GM18526 (cell line): Measurements from ENCODE around the gene TSPAN18.

ENCODE experiments used
- POLR2A ChIP-seq: IDR thresholded peaks from 3 replicates; pipeline ENCODE4 v1.6.1; 2011; ENCODE audit not compliant: insufficient read length; ENCODE audit errors: extremely low read depth

The TSPAN18 gene

GRCh38 chr11:44942029-44942955 lies 215.5 kb downstream of the TSPAN18 start:
- no peak for TF ChIP-seq POLR2A

- TF ChIP-seq POLR2A = no peak
Observed at GRCh38 chr11:44943118-44943517, 216.4 kb downstream of the TSPAN18 start.

DNA sequence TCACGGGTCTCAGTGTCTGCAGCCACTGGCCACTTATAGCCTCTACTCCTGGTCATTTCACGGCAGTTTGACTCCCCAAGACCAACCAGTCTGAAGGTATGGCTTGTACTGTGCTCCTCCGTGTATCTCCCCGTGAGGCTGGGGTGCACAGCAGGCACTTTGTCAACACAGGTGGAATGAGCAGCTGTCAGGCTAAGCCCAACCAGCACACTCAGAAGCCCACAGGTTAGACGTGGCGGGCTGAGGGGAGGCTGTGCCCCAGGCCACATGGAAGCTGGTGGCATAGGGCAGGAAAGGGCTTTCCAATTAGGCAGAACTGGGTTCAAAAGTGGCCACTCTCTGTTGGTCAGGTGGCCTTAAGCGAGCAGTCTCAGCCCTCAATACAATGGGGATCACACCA lies 216.9 kb downstream of the TSPAN18 start:
- TF ChIP-seq POLR2A = no peak

DNA sequence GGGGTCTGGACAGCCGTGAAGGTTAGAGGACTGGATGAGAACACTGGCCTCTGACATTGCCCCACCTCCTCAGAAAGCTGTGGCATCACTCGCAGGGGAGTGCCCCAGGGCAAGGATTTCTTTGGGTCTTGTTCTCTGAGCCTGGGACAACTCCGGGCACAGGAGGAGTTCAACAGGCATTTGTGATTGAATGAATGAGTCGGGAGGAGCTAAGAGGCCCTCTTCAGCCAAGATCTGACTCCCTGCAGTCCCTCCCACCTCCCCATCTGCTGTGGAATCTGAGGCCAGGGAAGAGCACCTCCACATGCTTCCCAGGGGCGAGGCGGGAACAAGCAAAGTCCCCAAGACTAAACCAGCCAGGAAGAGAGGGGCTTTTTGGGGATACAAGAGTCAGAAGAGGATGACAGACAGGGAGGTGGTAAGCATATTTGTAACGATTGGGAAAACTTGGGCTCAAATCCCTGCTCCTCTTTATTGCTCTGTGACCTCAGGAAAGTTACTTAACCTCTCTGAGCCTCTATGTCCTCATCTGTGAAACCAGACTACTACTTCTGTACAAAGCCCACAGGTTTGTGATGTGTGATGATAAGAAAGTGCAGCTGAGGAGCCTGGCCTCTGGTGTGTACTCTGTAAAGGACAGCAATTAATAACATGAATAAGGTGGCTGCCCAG lies 217.6 kb downstream of the TSPAN18 start:
- no peak for TF ChIP-seq POLR2A

DNA sequence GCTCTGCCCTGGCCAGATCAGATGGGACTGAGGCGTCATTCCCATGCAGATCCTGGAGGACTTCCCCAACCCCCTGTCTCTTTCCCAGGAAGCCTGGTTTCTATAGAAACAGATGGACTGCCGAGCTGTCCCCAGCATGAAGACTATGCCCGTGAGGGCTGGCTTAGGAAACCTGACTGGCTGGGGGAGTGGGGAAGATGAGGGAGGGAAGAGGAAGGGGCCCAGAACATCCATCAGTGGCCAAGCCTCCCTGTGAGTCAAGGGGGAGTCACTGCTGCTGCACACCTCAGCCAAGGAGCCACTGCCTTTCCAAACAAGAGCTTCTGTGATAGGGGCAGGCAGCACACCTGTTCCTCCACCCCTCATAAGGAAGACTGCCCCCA lies 218.1 kb downstream of the TSPAN18 start:
- TF ChIP-seq POLR2A = no peak

DNA sequence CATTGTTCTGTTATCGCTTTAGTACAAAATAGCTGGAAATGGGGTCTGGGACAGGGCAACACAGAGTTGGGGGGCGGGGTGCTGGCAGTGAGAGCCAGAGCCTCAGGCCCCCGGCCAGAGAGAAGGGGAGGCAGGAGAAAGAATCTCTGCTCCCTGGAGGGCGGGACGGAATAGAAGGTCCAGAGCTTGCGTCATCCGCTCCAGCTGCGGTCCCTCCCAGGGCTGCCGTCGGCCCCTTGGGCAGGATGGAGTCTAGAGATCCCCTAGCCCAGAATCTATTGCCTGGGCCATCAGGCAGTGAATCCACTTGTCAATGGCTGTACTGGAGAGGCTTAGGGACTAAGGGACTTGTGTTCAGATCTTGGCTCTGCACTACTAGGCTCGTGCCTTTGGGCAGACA lies 218.9 kb downstream of the TSPAN18 start:
- no peak for TF ChIP-seq POLR2A

DNA sequence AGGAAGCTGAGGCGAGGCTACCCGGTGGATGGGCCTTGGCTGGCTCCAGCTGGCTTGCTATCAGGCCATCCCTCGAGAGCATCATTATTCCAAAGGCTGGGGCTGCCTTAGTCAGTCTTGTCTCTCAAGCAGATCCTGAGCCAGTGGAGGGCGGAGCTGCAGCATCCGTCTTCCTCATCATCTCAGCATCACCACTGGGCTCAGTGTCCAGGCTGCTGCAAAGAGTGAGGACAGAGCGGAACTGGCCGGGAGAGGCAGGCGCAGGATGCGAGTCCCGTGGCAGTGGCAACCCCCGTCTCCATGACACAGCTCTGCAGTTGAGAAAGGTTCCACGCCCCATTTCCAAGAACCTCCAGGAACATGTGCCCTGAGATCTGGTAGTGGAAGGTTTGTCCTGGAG lies 219.5 kb downstream of the TSPAN18 start:
- TF ChIP-seq POLR2A = no peak

DNA sequence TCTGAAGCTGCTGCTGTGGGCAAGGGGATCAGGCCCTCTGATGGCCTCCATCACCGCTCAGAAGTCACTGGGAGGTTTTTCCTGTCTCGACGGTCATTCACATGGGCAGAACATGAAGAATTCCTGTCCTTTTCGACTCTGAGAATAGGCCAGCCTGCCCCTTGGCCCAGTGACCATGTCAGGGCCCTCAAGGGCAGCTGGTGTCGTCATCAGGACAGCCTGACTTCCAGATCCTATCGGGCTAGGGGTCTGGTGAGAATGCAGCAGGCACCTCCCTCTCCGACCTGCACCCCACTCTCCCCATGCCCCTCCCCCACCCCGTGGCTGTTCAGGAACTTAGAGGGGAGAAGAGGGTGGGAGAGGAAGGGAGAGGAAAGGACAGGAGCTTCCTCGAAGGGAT lies 220.4 kb downstream of the TSPAN18 start:
- no peak for TF ChIP-seq POLR2A

DNA sequence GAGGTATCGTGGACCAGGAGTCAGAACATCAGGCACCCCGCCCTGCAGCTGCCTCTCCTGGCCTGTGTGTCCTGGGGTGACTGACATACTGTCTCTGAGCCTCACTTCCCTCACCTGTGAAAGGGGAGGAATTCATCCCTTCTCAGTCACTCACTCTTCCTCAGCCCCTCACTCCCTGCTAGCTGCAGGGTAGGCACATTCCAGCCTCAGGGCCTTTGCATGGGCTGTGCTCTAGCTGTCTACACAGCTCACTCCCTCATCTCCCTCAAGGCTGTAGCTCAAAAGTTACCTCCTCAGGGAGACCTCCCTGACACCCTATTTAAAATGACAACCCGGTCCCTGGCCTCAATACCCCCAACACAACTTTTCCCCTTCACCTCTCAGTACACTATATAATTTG lies 221.4 kb downstream of the TSPAN18 start:
- TF ChIP-seq POLR2A = no peak

DNA sequence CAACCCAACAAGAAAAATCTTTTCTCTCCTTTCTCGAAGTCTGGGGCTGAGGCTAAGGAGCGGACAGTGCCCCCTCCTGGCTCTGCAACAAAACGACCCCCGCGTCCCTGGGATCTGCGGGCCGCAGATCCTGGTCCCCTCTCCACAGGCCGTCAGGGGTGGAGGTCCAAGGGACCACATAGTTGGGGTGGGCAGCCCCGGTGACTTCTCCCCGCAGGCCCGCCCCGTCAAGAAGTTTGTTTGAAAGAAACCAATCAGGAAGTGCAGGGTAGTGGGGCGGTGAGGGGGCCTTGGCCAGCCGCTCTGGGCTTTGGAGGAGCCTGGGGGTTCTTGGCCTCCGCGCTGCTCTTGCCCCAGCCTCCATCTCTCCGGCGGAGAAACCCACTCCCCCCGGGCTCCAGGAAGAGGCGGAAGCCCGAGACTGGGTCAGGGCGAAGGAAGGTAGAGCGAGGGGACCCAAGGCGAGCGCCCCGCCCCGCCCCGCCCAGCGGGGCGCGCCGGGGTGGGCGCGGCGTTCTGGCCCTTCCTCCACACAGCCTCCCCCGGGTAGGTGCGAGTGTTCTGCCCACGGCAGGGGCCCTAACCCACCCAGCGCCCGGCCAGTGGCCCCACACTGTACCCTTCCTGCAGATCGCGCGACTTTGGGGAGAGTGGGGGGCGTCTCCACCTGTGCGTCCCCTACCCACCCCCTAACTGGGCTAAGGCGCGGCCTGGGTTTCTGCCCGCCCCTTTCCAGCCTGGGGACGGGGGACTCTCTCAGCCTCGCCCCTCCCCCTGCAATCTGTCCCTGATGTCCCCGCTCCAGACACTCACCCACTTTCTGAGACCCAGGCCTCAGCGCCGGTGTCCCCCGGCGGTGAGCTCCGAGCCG lies 222.6 kb downstream of the TSPAN18 start:
- TF ChIP-seq POLR2A = no peak

- no peak for TF ChIP-seq POLR2A
Observed at GRCh38 chr11:44950031-44950624, 223.4 kb downstream of the TSPAN18 start.

DNA sequence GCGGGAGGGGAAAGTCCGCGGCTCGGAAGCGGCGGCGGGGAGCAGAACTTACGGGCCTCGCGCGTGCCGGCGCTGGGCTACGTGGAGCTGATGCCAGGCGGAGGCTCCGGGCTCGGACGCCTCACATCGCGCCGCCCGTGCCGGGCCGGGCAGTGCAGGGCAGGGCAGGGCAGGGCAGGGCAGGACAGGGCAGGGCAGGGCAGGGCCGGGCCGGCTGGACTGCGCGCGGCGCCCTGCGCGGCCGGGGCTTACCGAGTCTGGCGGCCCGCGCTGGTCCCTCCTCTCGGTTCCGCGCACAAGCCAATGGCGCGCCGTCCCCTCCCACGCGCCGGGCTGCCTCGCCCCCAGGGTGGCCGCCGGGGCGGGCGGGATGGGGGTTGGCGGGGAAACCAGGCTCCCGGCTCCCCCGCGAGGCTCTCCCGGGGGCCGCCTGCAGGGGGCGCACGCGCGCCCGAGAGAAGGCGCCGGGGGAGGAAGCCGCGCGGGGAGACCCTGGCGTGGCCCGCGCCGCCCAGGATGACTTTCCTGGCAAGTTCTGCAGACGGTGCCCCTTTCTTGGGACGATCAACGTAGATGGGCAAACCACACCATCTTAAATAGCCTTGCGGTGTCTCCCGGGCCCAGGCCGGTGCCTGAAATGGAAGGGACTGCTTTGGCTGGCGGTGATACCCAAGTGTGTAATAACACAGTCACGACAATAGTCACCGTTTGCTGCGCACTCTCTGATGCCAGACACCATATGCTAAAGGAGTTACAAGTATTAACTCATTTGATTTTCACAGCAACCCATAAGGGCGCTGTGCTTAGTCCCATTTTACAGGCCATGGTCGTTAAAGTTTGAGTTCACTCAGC lies 224.1 kb downstream of the TSPAN18 start, which contains the start of gene TP53I11:
TSS of gene TP53I11 (minus strand) at position 259 of the 852 bp plus-strand sequence. CDS start 12,548 bp downstream, outside the sequence.
- TF ChIP-seq POLR2A = no peak

GRCh38 chr11:44952082-44952481 lies 225.3 kb downstream of the TSPAN18 start:
- TF ChIP-seq POLR2A = no peak
